A673 (cell line): Measurements from ENCODE around the gene MMRN1. TPM values are rescaled to one million over a fixed set of nuclear protein-coding genes. Genes with fewer than 3 reads are reported as not detected.

Experiments used
- BruUV-seq: library from RNA; stranded (reverse); fragments of 400-500 nt; replicated peaks from 2 replicates; lab custom pipeline; 2021; lab: Mats Ljungman, UMichigan
- CTCF ChIA-PET: fragments of 300-600 bp; sonication (Branson Sonifier 250); formaldehyde crosslinking; loops from one replicate; lab custom pipeline; 2022; ENCODE audit warnings: antibody characterized with exemption; lab: Charles Lee
- POLR2A ChIA-PET: fragments of 300-600 bp; sonication (Branson Sonifier 250); formaldehyde crosslinking; loops from one replicate; lab custom pipeline; 2022; ENCODE audit warnings: antibody characterized with exemption; ENCODE audit not compliant: low non-redundant PET; lab: Charles Lee
- DNase-seq: peaks from one replicate; pipeline ENCODE4 v3.0.0-alpha.2; 2015; ENCODE audit warnings: low spot score
- H3K27ac ChIP-seq: fragments of 200-600 bp; sonication (generic); 2 replicates; pipeline ENCODE4 v1.5.1; 2016; ENCODE audit warnings: mixed run types, low read depth, mild to moderate bottlenecking, mixed read lengths, antibody characterized with exemption, low read length; ENCODE audit not compliant: poor library complexity, severe bottlenecking
- H3K27me3 ChIP-seq: fragments of 200-600 bp; sonication (generic); replicated peaks from 2 replicates; pipeline ENCODE4 v1.6.1; 2017; ENCODE audit warnings: mixed run types, low read depth, mild to moderate bottlenecking, mixed read lengths, antibody characterized with exemption, low read length; ENCODE audit not compliant: insufficient read depth, poor library complexity
- H3K36me3 ChIP-seq: fragments of 200-600 bp; sonication (generic); 2 replicates; pipeline ENCODE4 v1.6.1; 2016; ENCODE audit warnings: mixed run types, mild to moderate bottlenecking, mixed read lengths, antibody characterized with exemption, low read length; ENCODE audit not compliant: insufficient read depth, poor library complexity, severe bottlenecking
- H3K4me1 ChIP-seq: fragments of 200-600 bp; sonication (generic); 2 replicates; pipeline ENCODE4 v1.6.1; 2017; ENCODE audit warnings: mixed run types, mild to moderate bottlenecking, mixed read lengths, antibody characterized with exemption, low read length; ENCODE audit not compliant: insufficient read depth, poor library complexity, severe bottlenecking
- H3K4me3 ChIP-seq: fragments of 200-600 bp; sonication (generic); 2 replicates; pipeline ENCODE4 v1.5.1; 2016; ENCODE audit warnings: low read depth, mixed run types, mild to moderate bottlenecking, mixed read lengths, low read length; ENCODE audit not compliant: poor library complexity, severe bottlenecking
- H3K9me3 ChIP-seq: fragments of 200-600 bp; sonication (generic); 2 replicates; pipeline ENCODE4 v1.6.1; 2016; ENCODE audit warnings: mixed run types, low read depth, mild to moderate bottlenecking, mixed read lengths, antibody characterized with exemption, low read length; ENCODE audit not compliant: poor library complexity, severe bottlenecking
- EZH2 ChIP-seq: fragments of 200-600 bp; sonication (generic); IDR thresholded peaks from 2 replicates; pipeline ENCODE4 v1.6.1; 2017; ENCODE audit warnings: borderline replicate concordance, low read depth, mild to moderate bottlenecking, mixed read lengths, antibody characterized with exemption, low read length; ENCODE audit not compliant: poor library complexity, severe bottlenecking
- intact Hi-C: fragments of 100-400 bp; cut with micrococcal nuclease; formaldehyde crosslinking; loops from one replicate; pipeline ENCODE4 v1.10.0; 2022; ENCODE audit not compliant: unreplicated experiment
- total RNA-seq: library from RNA; stranded (reverse); gene quantifications from 2 replicates; pipeline ENCODE4 v1.2.3, GENCODE V29; 2021
- TF ChIP-seq, protein P1 (sequence below): fragments of 300-800, 200-600 bp; sonication (generic); conservative IDR thresholded peaks from 2 replicates; pipeline ENCODE4 v1.5.1; 2017; ENCODE audit warnings: low read depth, mild to moderate bottlenecking, antibody characterized with exemption, low read length, moderate library complexity, mixed read lengths

MMRN1 gene
- total RNA-seq, 1 experiment from 2014 or later, result 0.11 TPM

DNA sequence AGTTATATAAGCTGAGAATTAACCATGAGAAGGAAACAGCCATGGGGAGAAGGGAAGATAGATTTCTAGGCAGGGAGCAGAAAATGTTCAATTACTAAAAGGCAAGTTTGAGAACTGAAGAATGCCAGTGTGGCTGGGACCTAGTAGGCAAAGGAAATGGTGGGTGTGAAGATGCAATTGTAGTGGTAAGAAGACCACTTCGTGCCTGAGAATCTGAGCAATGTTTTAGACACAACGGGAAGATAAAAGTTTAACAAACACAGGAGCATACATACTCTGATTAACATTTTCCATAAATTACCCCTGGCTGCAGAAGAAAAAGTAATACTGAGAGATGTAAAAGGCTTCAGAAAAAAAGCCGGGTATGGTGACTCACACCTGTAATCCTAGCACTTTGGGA lies 18.1 kb upstream of the MMRN1 start:
- TF ChIP-seq, protein P1, sequence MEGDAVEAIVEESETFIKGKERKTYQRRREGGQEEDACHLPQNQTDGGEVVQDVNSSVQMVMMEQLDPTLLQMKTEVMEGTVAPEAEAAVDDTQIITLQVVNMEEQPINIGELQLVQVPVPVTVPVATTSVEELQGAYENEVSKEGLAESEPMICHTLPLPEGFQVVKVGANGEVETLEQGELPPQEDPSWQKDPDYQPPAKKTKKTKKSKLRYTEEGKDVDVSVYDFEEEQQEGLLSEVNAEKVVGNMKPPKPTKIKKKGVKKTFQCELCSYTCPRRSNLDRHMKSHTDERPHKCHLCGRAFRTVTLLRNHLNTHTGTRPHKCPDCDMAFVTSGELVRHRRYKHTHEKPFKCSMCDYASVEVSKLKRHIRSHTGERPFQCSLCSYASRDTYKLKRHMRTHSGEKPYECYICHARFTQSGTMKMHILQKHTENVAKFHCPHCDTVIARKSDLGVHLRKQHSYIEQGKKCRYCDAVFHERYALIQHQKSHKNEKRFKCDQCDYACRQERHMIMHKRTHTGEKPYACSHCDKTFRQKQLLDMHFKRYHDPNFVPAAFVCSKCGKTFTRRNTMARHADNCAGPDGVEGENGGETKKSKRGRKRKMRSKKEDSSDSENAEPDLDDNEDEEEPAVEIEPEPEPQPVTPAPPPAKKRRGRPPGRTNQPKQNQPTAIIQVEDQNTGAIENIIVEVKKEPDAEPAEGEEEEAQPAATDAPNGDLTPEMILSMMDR, result no peak
- TF ChIP-seq EZH2, result no peak

GRCh38 chr4:89878611-89879010 lies 16.0 kb upstream of the MMRN1 start:
- intact Hi-C loops, result loop anchor here (10.0 kb wide), 1 partner anchor 394 kb away; no protein-coding TSS in a partner anchor
- DNase-seq, result no peak
- CTCF ChIA-PET, result no interaction called here
- no peaks in the 10 kb centered on the region for H3K27me3 ChIP-seq
- H3K27ac ChIP-seq, result no peak overlapping the region
- H3K4me1 ChIP-seq, result no peaks in the 10 kb centered on the region
- H3K36me3 ChIP-seq, result no peaks in the 10 kb centered on the region
- BruUV-seq, result no TSS peak
- H3K4me3 ChIP-seq, result no peak overlapping the region
- POLR2A ChIA-PET, result no interaction called here
- no peak for TF ChIP-seq EZH2
- TF ChIP-seq, protein P1, result no peak
- no peaks in the 10 kb centered on the region for H3K9me3 ChIP-seq

More for the DNA sequence above, 18.1 kb upstream of the MMRN1 start:
- Histone ChIP-seq H3K4me1 (no peaks in the 10 kb centered on the region), H3K9me3 (no peaks in the 10 kb centered on the region), H3K27me3 (no peaks in the 10 kb centered on the region), H3K4me3 (no peak overlapping the region), H3K36me3 (no peaks in the 10 kb centered on the region), H3K27ac (no peak overlapping the region)
- BruUV-seq, result no TSS peak
- intact Hi-C loops, result loop anchor here (10.0 kb wide), 1 partner anchor 392 kb away; no protein-coding TSS in a partner anchor
- DNase-seq, result no peak
- POLR2A ChIA-PET, result no interaction called here
- CTCF ChIA-PET, result no interaction called here

- Histone ChIP-seq H3K27me3 (no peaks in the 10 kb centered on the region), H3K9me3 (no peaks in the 10 kb centered on the region), H3K36me3 (no peaks in the 10 kb centered on the region), H3K27ac (no peak overlapping the region), H3K4me3 (no peak overlapping the region), H3K4me1 (no peaks in the 10 kb centered on the region)
- no TSS peak for BruUV-seq
- POLR2A ChIA-PET, result no interaction called here
- intact Hi-C loops, result loop anchor here (10.0 kb wide), 1 partner anchor 394 kb away; no protein-coding TSS in a partner anchor
- CTCF ChIA-PET, result no interaction called here
- DNase-seq, result no peak
- no peak for TF ChIP-seq EZH2
Measured at GRCh38 chr4:89879215-89879614, 15.4 kb upstream of the MMRN1 start.

- CTCF ChIA-PET, result no interaction called here
- Histone ChIP-seq H3K9me3 (no peaks in the 10 kb centered on the region), H3K4me1 (no peaks in the 10 kb centered on the region), H3K4me3 (no peak overlapping the region), H3K27me3 (no peaks in the 10 kb centered on the region), H3K36me3 (no peaks in the 10 kb centered on the region), H3K27ac (no peak overlapping the region)
- no peak for DNase-seq
- intact Hi-C loops, result no loop called here
- BruUV-seq, result no TSS peak
- TF ChIP-seq, protein P1, result no peak
- TF ChIP-seq EZH2, result no peak
- POLR2A ChIA-PET, result no interaction called here
Measured at GRCh38 chr4:89889289-89889688, 5.4 kb upstream of the MMRN1 start.
